Measurements from ENCODE around the gene DPH3.

- no peak for TF ChIP-seq ATF3 (IDR thresholded peaks at IDR 0.05; ENCODE audit: insufficient read depth, low read depth, low read length)
- TF ChIP-seq CTCF (IDR thresholded peaks at IDR 0.05; ENCODE audit: control extremely low read depth in 1 of 3, insufficient read depth in 1 of 3, low read depth in 1 of 3, low read length in 3 of 3), result no peak
- TF ChIP-seq GTF2F1 (IDR thresholded peaks at IDR 0.05; ENCODE audit: borderline replicate concordance, low read depth, low read length), result no peak
- TF ChIP-seq ZNF274 (IDR thresholded peaks at IDR 0.05; ENCODE audit: borderline replicate concordance, extremely low read depth, low read length), result no peak
- TF ChIP-seq RFX5 (IDR thresholded peaks at IDR 0.05; ENCODE audit: borderline replicate concordance, low read depth, low read length), result no peak
- no peak for TF ChIP-seq HDAC2 (IDR thresholded peaks at IDR 0.05; ENCODE audit: borderline replicate concordance in 1 of 2, low read depth in 2 of 2, low read length in 2 of 2)
- TF ChIP-seq, protein P1, sequence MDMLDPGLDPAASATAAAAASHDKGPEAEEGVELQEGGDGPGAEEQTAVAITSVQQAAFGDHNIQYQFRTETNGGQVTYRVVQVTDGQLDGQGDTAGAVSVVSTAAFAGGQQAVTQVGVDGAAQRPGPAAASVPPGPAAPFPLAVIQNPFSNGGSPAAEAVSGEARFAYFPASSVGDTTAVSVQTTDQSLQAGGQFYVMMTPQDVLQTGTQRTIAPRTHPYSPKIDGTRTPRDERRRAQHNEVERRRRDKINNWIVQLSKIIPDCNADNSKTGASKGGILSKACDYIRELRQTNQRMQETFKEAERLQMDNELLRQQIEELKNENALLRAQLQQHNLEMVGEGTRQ (IDR thresholded peaks at IDR 0.05; ENCODE audit: low read length), result no peak
These were observed 22.6 kb downstream of the DPH3 start for GRCh38 chr3:16242177-16242576.
